ENCODE results near the gene GLYATL3. TPM values are rescaled to one million over a fixed set of nuclear protein-coding genes. Genes with fewer than 3 reads are reported as not detected.

The GLYATL3 gene
- polyA plus RNA-seq, 3 donors = not detected

DNA sequence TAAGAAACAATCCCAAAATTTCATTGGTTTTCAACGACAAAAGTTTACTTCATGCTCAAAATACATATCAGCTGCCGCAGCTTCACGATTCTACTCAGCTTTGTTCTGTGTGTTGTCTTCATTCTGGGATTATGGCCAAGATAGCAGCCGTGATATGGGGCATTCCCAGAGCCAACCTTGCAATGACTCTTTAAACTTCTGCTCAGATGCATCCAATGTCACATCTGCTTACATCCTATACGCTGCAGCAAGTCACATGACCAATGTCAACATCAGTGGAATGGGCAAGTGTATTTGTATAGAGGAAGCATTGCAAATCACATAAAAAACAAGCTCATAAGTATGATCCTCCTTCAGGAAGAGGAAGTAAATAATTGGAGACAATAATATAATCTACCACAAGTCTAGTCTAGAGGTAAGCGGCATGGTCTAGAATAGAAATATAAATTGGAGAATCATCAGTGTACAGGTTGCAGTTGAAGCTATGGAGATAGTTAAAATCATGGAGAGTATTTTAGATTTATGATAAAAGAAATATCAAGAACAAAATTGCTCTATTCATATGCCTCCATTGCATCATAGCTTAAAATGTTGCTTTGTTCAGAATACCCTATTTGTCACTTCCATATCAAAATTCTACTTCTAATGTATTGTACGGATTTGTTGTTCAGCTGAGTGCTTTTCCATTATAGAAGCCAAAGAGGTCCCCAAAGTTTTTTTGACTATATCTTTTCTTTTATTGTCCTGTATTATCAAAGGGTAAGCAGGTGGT lies 43.5 kb downstream of the GLYATL3 start:
- no peak for DNase-seq

DNA sequence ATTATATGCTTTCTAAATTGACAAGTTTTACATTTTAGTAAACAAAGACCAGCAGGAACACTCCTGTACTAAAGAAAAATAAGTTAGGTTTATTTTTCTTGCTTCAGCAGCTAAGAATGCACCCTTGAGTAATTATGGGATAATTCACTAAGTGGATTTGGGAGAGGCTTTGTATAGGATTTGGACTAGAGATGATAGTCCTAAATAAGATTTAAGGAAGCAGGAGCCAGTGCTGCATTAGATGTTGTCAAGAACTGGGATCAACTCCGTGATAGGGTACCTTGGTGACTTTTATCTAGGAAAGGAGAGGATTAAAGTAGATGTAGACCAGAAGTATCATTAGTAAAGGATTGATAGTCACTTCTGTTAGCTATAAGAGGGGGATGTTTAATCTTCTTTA lies 46.6 kb downstream of the GLYATL3 start:
- no peak for DNase-seq

DNA sequence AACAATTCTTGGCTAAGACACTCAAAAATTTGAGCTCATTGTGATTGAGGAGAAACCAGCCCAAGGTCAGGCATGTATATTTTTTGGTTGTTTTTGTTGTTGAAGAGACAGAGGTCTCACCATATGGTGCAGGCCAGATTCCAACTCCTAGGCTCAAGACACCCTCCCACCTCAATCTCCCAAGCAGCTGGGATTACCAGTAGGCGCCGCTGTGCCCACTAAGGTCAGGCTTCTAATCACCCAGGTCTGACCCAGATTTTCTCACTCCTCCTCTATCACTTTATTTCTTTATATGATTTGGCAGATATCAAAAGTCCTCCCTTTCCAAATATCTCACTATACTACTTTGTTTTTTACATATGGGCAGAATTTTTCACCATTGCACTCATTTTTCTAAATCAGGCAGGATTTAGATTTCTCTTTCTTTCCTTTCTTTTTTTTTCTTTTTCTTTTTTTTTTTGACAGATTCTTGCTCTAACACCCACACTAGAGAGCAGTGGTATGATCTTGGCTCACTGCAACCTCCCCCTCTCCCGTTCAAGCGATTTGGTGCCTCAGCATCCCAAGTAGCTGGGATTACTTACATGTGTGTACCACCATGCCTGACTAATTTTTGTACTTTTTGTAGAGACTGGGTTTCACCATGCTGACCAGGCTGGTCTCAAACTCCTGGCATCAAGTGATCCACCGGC lies 49.0 kb downstream of the GLYATL3 start:
- DNase-seq = no peak

DNA sequence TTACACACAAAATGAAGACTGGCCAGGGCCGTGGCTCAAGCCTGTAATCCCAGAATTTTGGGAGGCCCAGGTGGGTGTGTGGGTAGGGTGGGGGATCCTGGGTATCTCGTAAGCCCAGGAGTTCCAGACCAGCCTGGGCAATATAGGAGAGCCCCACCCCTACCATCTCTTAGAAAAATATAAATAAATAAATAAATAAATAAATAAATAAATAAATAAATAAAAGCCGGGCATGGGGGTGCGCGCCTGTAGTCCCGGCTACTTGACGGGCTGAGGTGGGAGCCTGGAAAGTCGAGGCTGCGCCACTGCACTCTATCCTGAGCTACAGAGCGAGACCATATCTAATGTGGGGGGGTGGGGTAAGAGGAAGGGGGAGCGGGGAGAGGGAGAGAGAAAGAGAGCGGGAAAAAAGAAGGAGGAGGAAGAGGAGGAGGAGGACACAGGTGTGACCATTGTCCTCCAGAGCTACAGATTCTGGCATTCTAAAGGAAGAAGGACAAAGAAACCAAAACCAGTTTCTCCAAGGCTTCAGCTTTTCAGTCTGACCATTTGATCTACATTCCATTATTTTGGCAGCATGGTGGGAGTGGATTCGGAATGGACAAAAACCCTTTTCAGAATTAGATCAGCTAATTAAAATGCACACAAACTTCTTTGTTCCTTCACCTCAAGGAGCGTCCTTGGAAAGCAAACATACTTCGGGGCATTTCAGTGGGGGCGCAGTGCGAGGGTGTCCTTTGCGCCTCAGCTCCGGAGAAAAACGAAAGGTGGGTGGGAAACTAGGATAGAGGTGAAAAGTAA lies 50.2 kb downstream of the GLYATL3 start:
- no peak for DNase-seq

DNA sequence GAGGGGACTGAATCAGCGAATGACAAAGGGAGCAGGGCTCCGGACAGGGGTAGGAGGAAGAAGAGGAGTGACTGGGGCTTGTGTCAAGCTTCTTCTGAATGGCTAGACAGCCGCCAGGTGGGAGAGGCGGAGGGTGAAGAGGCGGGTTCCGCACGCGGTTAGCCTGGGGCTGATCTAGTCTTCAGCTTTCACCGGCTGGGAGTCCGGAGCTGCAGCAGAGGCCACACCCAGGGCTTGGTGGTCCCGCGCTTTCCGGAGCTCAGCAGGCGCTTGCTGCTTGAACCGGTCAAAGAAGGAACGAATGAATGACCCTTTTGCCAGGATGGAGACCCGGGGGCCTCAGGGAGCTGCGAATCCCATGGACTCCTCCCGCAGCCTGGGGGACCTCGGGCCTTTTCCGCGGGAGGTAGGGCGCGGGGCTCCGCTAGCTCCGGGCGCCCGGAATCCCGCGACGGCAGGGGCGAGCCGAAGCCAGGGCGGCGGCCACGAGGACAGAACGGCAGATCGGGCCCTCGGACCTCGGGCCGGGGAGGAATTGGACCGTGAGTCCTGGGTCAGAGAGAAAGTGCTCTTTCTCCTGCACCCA lies 50.9 kb downstream of the GLYATL3 start, which contains the start of gene C6orf141:
Gene C6orf141, plus strand, starts transcription at position 177 of the 586 bp plus-strand sequence. Its CDS starts 125 bp downstream, at position 302.
- no peak for DNase-seq

DNA sequence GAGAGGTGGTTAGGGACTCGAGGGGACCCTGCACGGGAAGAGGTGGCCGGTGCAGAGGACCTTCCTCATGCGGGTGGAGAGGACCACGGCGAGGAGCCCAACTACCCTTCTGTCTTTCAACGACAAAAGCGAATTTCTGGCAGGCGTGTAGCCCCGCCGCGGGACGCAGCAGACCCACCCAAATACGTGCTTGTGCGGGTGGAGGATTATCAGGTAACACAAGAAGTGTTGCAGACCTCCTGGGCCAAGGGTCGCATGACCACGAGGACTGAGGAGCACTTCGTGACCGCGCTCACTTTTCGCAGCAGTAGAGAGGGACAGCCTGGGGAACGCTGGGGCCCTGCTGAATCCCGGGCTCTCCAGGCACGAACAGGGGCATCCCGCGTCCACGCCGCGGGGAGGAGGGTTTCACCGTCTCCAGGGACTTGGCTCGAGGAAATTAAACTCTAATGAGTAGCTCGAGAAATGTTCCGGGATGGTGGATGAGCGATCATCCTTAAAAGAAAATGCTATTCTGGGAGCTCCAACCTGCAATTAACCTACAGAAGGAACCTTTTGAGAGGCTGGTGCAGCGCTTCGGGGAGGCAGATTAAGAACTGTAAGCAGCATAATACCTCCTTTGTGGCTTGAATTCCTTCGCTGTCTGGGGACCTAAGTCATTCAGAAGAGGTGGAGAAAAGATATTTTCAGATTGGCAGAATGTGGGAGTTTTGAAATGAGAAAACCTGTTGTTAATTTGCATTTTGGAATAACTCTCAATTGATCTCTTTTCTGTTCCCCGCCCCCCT lies 51.5 kb downstream of the GLYATL3 start:
- no peak for DNase-seq

DNA sequence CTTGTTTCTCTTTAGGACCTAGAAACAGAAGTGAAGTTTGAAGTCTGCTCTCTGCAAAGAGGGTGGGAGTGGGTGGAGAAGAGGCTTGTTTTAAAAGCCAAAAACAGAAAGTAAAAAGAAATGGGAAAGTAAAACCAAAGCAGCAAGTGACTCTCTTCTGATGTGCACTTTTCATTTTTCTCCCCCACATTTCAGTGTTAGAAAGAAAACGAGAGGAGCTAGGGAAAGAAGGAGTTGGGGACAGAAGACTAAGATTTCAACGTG lies 52.1 kb downstream of the GLYATL3 start:
- no peak for DNase-seq

DNA sequence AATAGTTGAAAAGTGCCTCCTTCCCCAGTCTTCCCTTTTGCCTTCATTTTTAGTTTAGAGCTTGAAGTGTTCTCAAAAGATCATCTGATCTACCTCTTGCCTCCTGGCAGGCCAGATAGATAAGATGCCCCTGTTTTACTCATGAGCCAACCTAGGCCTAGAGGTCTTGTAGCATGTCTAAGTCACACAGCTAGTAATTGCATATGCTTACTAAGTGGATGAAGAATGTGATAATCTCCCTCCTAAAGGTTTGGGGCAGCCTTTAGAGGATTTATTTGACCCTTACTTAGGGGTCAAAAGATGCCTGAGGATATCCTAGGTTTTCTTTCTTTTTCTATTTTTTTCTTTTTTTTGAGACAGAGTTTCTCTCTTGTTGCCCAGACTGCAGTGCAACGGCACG lies 52.9 kb downstream of the GLYATL3 start:
- DNase-seq = no peak

DNA sequence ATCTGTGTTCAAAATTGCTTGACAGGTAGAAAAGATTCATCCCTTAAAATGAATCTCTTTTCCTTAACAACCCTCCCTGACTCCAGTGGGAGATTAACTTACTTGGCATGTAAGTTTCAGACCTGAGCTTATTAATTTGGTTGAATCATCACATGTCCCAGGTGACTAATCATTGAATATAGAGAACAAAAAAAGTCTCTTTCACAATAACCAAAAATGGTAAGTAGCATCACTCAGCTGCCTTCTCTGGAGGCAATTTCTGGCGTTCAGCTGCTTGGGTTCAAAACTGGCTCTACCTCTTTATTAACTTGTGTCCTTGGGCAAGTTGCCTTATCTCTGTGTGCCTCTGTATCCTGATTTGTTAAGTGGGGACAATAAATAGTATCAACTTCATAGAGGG lies 53.7 kb downstream of the GLYATL3 start:
- DNase-seq = no peak

DNA sequence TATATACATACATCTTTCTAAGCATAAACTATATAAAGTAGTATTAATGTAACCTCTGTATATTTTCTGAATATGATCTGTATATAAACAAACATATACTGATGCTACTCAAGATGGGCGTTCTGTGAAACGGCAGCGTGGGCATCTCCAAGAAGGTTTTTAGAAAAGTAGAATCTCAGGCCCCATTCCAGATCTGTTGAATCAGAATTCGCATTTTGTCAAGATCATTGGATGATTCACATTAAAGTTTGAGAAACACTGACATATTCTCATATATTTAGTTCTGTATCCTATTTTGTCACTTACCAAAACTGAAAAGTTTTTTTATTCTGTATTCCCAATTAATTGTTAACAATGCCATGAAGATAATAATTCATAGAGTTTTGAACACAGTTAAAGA lies 56.2 kb downstream of the GLYATL3 start:
- no peak for DNase-seq

DNA sequence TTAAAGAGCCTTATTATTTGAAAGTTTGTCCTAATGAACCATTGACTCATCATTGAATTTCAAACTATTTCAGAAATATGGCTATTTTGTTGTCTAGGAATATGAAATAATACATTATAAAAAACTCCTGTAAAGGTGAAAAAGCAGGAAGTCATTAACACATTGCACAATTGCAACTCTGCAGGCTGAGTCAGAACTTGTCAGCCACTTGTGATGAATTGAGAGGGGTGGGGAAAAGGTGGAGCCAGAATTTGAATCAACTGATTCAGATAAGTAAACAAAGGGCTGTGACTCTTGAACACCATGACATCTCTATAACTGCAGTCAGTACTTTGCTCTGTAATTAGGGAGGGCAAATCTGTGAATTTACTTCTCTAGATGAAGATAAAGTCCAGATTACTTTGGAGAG lies 56.7 kb downstream of the GLYATL3 start:
- DNase-seq = no peak

DNA sequence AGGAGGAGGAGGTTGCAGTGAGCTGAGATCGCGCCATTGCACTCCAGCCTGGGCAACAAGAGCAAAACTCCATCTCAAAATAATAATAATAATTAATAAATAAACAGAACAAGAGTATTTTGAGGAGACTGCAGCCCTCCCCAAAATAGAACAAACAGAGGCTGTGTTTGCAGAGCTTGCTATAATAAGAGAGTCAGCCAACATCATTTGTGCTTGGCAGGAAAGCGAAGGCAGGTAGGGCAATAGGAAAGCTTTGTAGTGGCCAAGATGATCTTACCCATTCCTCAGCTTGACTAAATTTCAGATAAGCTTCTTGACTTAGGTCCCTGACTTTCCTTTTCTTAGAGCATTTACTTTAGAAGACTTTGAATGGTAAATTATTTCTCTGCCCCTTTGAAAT lies 57.5 kb downstream of the GLYATL3 start:
- no peak for DNase-seq

DNA sequence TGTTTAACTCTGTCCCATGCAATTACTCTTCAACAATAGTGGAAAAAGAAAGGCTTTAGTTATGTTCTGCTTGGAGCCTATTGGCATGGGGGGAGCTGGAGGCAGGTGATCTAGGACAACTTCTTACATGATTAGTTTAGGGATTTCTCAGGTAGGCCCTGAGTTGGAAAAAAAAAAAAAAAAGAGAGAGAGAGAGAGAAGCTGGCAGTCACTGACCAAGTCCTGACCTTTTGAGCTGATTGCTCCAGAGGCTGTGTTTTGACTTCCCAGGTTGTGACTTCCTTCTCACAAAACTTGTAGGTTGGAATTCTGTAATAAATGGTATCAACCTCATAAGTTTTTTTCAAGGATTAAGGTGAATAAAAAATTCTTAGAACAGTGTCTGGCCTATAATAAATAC lies 58.5 kb downstream of the GLYATL3 start:
- no peak for DNase-seq

DNA sequence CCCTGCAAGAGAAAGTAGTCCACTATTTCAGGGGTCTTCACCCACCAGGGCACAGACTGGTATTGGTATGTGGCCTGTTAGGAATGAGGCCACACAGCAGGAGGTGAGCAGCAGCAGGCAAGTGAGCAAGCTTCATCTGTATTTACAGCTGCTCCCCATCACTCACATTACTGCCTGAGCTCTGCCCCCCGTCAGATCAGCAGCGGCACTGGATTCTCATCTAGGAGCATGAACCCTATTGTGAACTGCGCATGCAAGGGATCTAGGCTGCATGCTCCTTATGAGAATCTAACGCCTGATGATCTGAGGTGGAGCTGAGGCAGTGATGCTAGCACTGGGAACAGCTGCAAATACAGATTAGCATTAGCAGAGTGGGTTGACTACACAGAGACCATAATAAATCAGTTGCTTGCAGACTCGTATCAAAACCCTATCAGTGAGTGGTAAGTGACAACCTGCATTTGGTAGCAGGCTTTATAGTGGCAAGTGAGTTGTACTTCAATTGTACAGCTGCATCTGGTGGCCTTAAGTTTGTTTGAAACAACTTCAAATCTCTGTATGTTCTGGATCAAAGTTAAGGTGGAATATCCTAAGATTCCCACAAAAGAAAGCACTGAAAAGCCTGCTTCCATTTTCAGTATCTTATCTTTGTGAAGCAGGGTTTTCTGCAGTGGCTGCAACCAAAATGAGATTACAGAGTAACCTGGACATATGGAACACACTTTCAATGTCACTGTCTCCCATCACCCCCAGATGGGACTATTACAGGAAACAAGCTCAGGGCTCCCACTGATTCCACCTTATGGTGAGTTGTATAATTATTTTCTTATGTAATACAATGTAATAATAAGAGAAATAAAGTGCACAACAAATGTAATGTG lies 63.5 kb downstream of the GLYATL3 start:
- no peak for DNase-seq

DNA sequence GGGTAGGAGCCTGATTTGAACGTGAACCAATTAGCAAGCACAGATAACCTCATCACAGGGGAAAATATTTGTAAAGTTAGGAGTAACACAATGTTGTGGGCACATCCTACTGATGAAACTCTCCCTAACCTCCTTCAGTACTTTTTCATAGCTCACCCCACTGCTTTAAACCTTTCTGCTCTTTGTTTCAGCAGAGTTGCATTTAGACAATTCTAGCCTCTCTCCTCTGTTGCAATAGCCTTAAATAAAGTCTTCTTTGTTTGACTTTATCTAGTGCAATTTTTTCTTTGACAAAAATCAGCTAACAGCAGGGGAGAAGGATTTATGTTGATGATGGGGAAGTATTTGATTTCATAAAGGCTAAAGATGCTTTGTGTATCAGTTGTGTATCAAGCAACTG lies 64.8 kb downstream of the GLYATL3 start:
- no peak for DNase-seq

DNA sequence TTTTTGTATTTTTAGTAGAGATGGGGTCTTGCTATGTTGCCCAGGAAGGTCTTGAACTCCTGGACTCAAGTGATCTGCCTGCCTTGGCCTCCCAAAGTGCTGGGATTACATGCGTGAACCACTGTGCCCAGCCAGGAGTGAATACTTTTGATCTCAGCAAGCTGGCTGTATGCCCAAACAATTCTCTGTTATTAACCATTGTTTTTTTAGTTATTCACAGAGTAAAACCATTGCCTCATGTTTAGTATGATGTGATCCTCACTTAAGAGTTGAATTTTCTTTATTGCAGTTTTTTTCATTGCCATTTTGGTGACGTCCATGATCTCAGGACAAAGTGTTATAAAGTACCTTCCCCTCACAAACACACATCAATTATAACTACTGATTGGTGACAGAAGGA lies 65.5 kb downstream of the GLYATL3 start:
- DNase-seq = no peak

DNA sequence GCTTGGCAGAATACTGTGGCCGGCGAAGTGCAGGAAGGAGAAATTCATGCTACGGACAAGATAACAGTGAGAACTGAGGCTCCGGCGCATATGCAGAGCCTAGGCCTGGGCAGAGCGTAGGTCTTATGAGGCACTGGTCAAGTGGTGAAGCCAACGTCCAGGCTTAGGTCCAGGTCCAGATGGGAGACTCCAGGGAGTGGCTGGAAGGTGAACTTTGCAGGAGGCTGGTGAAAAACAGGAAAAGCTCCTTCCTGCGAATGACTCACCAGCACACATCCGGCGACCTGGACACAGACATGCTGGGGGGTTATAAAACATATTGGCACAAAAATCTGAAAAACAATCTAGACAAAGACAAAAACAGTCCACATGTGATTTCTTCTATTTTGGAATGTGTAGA lies 66.1 kb downstream of the GLYATL3 start:
- DNase-seq = no peak

DNA sequence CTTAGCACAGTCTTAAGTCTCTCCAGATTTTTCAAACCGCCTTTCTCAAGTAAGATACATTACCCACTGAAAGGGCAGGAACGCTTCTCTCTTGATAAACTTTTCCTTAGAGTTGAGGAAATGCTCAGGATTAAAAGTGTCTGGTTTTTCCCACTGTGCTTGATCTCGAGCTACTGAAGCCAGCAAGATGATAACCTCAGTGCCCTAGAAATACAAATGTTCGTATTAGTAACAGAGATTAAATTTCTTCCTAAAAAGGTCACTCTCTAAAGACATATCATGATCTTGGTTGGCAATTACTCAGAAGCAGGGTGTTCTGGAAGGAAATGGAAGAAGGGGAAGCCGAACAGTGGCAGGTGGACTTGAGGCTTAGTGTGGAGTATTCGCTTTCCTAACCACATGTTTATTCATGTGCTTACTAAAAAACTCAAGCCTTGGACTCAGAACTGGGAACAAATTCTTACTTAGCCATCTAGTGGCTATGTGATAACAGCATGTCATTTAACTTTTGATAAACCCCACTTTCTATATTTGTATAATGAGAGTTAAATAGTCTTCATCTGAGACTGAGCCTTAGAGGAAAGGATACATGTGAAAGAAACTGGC lies 70.9 kb downstream of the GLYATL3 start:
- no peak for DNase-seq

DNA sequence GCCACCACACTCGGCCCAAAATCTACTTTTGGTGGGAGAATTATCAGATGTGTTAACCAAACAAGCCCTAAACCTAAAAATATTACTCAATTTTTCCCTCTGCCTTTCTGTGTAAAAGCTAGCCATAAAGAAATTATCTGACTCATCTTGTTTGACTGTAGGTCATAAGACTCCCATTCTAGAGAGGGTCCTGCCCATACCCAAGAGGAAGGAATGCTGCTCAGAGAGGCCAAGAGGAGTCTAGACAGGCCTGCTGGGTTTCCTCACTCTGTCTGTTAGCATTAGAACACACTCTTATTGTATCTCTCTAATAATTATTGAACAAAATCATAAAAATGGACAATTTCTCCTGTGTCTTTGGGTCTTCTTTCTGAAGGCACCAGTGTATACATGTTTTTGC lies 76.9 kb downstream of the GLYATL3 start:
- no peak for DNase-seq

Measured in renal pelvis (tissue), 4 donors.